ENCODE results near the gene ANKRD63. TPM values are rescaled to one million over a fixed set of nuclear protein-coding genes. Genes with fewer than 3 reads are reported as not detected.

ANKRD63 gene
- total RNA-seq, 1 experiment from 2014 or later = 1.2 TPM

DNA sequence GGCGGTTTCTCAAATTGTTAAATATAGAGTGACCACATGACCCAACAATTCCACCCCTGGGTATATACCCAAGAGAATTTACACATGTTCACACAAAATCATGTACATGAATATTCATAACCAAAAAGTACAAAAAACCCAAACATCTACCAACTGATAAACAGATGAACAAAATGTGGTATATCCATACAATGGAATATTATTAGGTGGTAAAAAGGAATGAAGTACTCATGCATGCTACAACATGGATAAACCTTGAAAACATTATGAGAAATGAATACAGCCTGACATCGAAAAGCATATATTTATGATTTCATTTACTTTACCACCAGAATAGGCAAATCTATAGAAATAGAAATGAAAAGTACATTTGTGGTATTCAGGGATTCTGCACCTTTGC lies 17.5 kb upstream of the ANKRD63 start (continued):
- TF ChIP-seq ZBTB21 (CRISPR knock-in tag; IDR thresholded peaks at IDR 0.05; ENCODE audit: borderline replicate concordance) = no peak
- TF ChIP-seq, protein P1, sequence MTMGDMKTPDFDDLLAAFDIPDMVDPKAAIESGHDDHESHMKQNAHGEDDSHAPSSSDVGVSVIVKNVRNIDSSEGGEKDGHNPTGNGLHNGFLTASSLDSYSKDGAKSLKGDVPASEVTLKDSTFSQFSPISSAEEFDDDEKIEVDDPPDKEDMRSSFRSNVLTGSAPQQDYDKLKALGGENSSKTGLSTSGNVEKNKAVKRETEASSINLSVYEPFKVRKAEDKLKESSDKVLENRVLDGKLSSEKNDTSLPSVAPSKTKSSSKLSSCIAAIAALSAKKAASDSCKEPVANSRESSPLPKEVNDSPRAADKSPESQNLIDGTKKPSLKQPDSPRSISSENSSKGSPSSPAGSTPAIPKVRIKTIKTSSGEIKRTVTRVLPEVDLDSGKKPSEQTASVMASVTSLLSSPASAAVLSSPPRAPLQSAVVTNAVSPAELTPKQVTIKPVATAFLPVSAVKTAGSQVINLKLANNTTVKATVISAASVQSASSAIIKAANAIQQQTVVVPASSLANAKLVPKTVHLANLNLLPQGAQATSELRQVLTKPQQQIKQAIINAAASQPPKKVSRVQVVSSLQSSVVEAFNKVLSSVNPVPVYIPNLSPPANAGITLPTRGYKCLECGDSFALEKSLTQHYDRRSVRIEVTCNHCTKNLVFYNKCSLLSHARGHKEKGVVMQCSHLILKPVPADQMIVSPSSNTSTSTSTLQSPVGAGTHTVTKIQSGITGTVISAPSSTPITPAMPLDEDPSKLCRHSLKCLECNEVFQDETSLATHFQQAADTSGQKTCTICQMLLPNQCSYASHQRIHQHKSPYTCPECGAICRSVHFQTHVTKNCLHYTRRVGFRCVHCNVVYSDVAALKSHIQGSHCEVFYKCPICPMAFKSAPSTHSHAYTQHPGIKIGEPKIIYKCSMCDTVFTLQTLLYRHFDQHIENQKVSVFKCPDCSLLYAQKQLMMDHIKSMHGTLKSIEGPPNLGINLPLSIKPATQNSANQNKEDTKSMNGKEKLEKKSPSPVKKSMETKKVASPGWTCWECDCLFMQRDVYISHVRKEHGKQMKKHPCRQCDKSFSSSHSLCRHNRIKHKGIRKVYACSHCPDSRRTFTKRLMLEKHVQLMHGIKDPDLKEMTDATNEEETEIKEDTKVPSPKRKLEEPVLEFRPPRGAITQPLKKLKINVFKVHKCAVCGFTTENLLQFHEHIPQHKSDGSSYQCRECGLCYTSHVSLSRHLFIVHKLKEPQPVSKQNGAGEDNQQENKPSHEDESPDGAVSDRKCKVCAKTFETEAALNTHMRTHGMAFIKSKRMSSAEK (CRISPR knock-in tag; IDR thresholded peaks at IDR 0.05; ENCODE audit: borderline replicate concordance) = no peak

DNA sequence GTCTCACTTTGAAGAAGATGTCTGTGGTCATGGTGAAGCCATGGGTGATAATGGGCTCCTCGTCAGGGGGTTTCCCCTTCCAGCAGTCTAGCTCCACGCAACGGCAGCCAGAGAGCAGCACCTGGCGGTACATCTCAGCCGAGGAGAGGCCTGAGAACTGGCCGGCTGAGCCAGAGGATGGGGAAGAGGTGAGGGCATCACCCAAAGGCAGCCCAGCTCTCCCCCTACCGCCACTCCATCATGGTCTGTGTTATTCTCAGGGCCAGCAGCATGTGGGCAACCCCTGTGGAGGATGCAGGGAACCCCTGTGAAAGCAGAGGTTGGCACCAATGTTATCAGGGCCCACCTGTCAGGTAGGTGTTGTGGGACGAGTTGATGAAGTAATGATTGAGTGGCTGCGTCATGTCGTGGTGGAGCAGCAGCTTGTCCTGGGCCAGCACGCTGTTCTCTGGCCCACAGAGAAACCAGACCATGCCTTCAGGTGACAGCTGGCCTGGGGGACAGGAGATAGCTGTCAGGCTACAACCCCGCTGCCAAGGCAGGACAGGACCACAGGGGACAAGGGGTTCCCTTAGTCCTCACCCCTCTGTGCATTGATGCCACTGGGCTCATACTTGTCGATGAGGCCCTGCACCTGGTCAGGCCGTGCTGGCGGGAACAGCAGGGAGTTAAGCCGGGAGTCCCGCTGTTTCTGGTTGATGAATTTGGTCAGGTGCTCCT lies 15.5 kb upstream of the ANKRD63 start:
- no peak overlapping the region for H3K27ac Mint-ChIP-seq
- H3K4me3 Mint-ChIP-seq = no peak overlapping the region
- peaks cover 4% of the 10 kb centered on the region for H3K27me3 Mint-ChIP-seq (ENCODE audit: low read depth)
- H3K36me3 Mint-ChIP-seq = peaks cover 18% of the 10 kb centered on the region
- H3K4me1 Mint-ChIP-seq = peaks cover 33% of the 10 kb centered on the region
- TF ChIP-seq TEAD1 (CRISPR knock-in tag; IDR thresholded peaks at IDR 0.05) (no peak), ZNF396 (CRISPR knock-in tag; IDR thresholded peaks at IDR 0.05; ENCODE audit: borderline replicate concordance) (no peak), ATF1 (CRISPR knock-in tag; IDR thresholded peaks at IDR 0.05) (no peak), TP53 (CRISPR knock-in tag; IDR thresholded peaks at IDR 0.05) (no peak), ZNF423 (CRISPR knock-in tag; IDR thresholded peaks at IDR 0.05) (no peak), CREB1 (CRISPR knock-in tag; IDR thresholded peaks at IDR 0.05) (no peak), NR3C1 (CRISPR knock-in tag; conservative IDR thresholded peaks at IDR 0.05; ENCODE audit: low read depth) (no peak), ZNF219 (CRISPR knock-in tag; IDR thresholded peaks at IDR 0.05; ENCODE audit: borderline replicate concordance) (no peak), NR2C2 (CRISPR knock-in tag; IDR thresholded peaks at IDR 0.05) (no peak), CREM (CRISPR knock-in tag; IDR thresholded peaks at IDR 0.05) (no peak), TCF7 (CRISPR knock-in tag; IDR thresholded peaks at IDR 0.05; ENCODE audit: low read depth) (no peak), SMAD4 (CRISPR knock-in tag; IDR thresholded peaks at IDR 0.05) (no peak), RORB (CRISPR knock-in tag; IDR thresholded peaks at IDR 0.05) (no peak), IRF2 (CRISPR knock-in tag; IDR thresholded peaks at IDR 0.05; ENCODE audit: borderline replicate concordance, low read depth) (no peak), ELF4 (CRISPR knock-in tag; IDR thresholded peaks at IDR 0.05; ENCODE audit: low read depth) (no peak)
- TF ChIP-seq, protein P2, sequence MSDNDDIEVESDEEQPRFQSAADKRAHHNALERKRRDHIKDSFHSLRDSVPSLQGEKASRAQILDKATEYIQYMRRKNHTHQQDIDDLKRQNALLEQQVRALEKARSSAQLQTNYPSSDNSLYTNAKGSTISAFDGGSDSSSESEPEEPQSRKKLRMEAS (CRISPR knock-in tag; IDR thresholded peaks at IDR 0.05) = no peak
- TF ChIP-seq, protein P3, sequence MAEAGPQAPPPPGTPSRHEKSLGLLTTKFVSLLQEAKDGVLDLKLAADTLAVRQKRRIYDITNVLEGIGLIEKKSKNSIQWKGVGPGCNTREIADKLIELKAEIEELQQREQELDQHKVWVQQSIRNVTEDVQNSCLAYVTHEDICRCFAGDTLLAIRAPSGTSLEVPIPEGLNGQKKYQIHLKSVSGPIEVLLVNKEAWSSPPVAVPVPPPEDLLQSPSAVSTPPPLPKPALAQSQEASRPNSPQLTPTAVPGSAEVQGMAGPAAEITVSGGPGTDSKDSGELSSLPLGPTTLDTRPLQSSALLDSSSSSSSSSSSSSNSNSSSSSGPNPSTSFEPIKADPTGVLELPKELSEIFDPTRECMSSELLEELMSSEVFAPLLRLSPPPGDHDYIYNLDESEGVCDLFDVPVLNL (CRISPR knock-in tag; IDR thresholded peaks at IDR 0.05; ENCODE audit: borderline replicate concordance, low read depth) = no peak
- TF ChIP-seq, protein P4, sequence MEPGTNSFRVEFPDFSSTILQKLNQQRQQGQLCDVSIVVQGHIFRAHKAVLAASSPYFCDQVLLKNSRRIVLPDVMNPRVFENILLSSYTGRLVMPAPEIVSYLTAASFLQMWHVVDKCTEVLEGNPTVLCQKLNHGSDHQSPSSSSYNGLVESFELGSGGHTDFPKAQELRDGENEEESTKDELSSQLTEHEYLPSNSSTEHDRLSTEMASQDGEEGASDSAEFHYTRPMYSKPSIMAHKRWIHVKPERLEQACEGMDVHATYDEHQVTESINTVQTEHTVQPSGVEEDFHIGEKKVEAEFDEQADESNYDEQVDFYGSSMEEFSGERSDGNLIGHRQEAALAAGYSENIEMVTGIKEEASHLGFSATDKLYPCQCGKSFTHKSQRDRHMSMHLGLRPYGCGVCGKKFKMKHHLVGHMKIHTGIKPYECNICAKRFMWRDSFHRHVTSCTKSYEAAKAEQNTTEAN (CRISPR knock-in tag; IDR thresholded peaks at IDR 0.05) = no peak
- TF ChIP-seq, protein P5, sequence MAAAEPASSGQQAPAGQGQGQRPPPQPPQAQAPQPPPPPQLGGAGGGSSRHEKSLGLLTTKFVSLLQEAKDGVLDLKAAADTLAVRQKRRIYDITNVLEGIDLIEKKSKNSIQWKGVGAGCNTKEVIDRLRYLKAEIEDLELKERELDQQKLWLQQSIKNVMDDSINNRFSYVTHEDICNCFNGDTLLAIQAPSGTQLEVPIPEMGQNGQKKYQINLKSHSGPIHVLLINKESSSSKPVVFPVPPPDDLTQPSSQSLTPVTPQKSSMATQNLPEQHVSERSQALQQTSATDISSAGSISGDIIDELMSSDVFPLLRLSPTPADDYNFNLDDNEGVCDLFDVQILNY (CRISPR knock-in tag; IDR thresholded peaks at IDR 0.05) = no peak
- TF ChIP-seq, protein P6, sequence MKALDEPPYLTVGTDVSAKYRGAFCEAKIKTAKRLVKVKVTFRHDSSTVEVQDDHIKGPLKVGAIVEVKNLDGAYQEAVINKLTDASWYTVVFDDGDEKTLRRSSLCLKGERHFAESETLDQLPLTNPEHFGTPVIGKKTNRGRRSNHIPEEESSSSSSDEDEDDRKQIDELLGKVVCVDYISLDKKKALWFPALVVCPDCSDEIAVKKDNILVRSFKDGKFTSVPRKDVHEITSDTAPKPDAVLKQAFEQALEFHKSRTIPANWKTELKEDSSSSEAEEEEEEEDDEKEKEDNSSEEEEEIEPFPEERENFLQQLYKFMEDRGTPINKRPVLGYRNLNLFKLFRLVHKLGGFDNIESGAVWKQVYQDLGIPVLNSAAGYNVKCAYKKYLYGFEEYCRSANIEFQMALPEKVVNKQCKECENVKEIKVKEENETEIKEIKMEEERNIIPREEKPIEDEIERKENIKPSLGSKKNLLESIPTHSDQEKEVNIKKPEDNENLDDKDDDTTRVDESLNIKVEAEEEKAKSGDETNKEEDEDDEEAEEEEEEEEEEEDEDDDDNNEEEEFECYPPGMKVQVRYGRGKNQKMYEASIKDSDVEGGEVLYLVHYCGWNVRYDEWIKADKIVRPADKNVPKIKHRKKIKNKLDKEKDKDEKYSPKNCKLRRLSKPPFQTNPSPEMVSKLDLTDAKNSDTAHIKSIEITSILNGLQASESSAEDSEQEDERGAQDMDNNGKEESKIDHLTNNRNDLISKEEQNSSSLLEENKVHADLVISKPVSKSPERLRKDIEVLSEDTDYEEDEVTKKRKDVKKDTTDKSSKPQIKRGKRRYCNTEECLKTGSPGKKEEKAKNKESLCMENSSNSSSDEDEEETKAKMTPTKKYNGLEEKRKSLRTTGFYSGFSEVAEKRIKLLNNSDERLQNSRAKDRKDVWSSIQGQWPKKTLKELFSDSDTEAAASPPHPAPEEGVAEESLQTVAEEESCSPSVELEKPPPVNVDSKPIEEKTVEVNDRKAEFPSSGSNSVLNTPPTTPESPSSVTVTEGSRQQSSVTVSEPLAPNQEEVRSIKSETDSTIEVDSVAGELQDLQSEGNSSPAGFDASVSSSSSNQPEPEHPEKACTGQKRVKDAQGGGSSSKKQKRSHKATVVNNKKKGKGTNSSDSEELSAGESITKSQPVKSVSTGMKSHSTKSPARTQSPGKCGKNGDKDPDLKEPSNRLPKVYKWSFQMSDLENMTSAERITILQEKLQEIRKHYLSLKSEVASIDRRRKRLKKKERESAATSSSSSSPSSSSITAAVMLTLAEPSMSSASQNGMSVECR (CRISPR knock-in tag; IDR thresholded peaks at IDR 0.05; ENCODE audit: borderline replicate concordance) = no peak
- DNase-seq (ENCODE audit: low spot score) (no peak), ATAC-seq (no peak)
- H3K9me3 Mint-ChIP-seq = peaks cover 16% of the 10 kb centered on the region
- CTCF ChIA-PET = interaction anchor here (0.9 to 4.3 kb wide), 4 partner anchors 10 to 29 kb away, joined by 3 to 19 read pairs (median 11); partner anchors contain the start of gene PLCB2
- POLR2A ChIA-PET = interaction anchor here (0.5 to 0.6 kb wide), 2 partner anchors 54 to 411 kb away, joined by 3 to 4 read pairs; no protein-coding TSS in a partner anchor
